Skin of body (tissue), 2 donors: ENCODE data around the gene REP15. TPM values are rescaled to one million over a fixed set of nuclear protein-coding genes. Genes with fewer than 3 reads are reported as not detected.
"Not testable (repeated sequence)": the region's sequence is repeated elsewhere in the genome, so short reads cannot be mapped to it uniquely, and the experiment has no call there.

ENCODE experiments used
- DNase-seq: peaks from one replicate; lab custom pipeline; 2025; lab: John Stamatoyannopoulos, UW
- total RNA-seq: library from RNA; depleted of rRNA; stranded (reverse); fragments of >200 nt; gene quantifications from one replicate; pipeline ENCODE4 v1.2.3, GENCODE V29; 2014

The REP15 gene
- total RNA-seq, 1 donor from 2014 or later = 0.79 TPM

GRCh38 chr12:27696864-27697564, 767 bp downstream of the REP15 start:
- DNase-seq = no peak

GRCh38 chr12:27703720-27704452, 7.6 kb downstream of the REP15 start:
- peak; percentile 85 for DNase-seq

- no peak for DNase-seq
Observed at GRCh38 chr12:27705263-27705662, 9.0 kb downstream of the REP15 start.

GRCh38 chr12:27707216-27707615, 11.0 kb downstream of the REP15 start:
- no peak for DNase-seq

GRCh38 chr12:27709212-27709931, 13.1 kb downstream of the REP15 start:
- no peak for DNase-seq

- DNase-seq = peak; percentile 89
Observed at GRCh38 chr12:27709932-27710591, 13.8 kb downstream of the REP15 start.

- peak; percentile 90 for DNase-seq
Observed at GRCh38 chr12:27710592-27711316, 14.5 kb downstream of the REP15 start, which contains the start of gene MRPS35. TSS of gene MRPS35 (plus strand) at chr12:27710832. CDS start at chr12:27710844, 12 bp downstream.

GRCh38 chr12:27711317-27711682, 15.1 kb downstream of the REP15 start:
- no peak for DNase-seq

- DNase-seq = no peak
Observed at GRCh38 chr12:27711967-27712366, 15.7 kb downstream of the REP15 start.

- DNase-seq = no peak
Observed at GRCh38 chr12:27723212-27723611, 27.0 kb downstream of the REP15 start.

GRCh38 chr12:27730097-27730588, 33.9 kb downstream of the REP15 start:
- DNase-seq = no peak

- DNase-seq = no peak
Observed at GRCh38 chr12:27732281-27732680, 36.0 kb downstream of the REP15 start.

- peak; percentile 39 for DNase-seq
Observed at GRCh38 chr12:27733052-27733656, 36.9 kb downstream of the REP15 start.

GRCh38 chr12:27733791-27734190, 37.5 kb downstream of the REP15 start:
- DNase-seq = no peak

- not testable (repeated sequence) for DNase-seq
Observed at GRCh38 chr12:27734321-27734720, 38.1 kb downstream of the REP15 start.

- DNase-seq = no peak
Observed at GRCh38 chr12:27743601-27744000, 47.4 kb downstream of the REP15 start.

GRCh38 chr12:27745734-27746133, 49.5 kb downstream of the REP15 start:
- DNase-seq = not testable (repeated sequence)
